ENCODE results near the gene JPT2.
"Not testable (repeated sequence)": the region's sequence is repeated elsewhere in the genome, so short reads cannot be mapped to it uniquely, and the experiment has no call there.

The JPT2 gene

DNA sequence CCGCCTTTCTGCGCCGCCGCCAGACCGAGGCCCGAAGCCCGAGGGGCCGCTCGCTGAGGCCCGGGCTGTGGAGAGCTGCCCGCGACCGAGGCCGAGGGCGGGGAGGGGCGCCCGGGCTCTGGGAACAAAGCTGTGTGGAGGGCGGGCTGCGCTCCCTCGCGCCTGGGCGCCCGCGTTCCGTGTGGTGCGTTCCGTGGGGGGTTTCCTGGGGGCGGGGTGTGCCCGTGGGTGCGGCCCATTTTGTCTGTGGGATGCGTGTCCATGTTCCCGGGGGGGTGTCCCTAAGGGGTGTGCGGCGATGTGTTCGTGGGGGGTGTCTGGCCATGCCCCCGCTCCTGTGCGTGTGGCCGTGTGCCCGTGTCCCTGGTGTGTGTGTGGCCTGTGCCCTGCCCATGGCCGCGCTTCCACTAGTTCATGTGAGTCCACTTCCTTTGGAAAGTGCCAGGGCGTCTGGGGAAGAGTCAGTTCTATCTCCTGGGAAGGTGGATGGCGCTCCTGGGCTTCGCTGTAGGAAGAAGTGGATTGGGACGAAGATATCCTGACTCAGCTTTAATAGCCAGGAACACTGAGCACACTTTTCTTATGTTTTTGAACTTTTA is 520 bp downstream of the JPT2 start:
- Mint-ChIP-seq H3K4me1 (peaks cover 29% of the 10 kb centered on the region), H3K36me3 (peaks cover 28% of the 10 kb centered on the region), H3K4me3 (peak overlapping the region; percentile 87), H3K27ac (peak overlapping the region; percentile 91), H3K9me3 (no peaks in the 10 kb centered on the region)
- peak; percentile 27 to 71 for DNase-seq (ENCODE audit: low spot score in 2 of 2)
- peak; percentile 31 for ATAC-seq

GRCh38 chr16:1680361-1680760 is 2.3 kb downstream of the JPT2 start:
- peaks cover 29% of the 10 kb centered on the region for H3K4me1 Mint-ChIP-seq
- DNase-seq (ENCODE audit: low spot score in 2 of 2) (no peak), ATAC-seq (no peak)
- no peak overlapping the region for H3K27ac Mint-ChIP-seq
- H3K9me3 Mint-ChIP-seq: no peaks in the 10 kb centered on the region
- H3K4me3 Mint-ChIP-seq: no peak overlapping the region
- peaks cover 30% of the 10 kb centered on the region for H3K36me3 Mint-ChIP-seq

DNA sequence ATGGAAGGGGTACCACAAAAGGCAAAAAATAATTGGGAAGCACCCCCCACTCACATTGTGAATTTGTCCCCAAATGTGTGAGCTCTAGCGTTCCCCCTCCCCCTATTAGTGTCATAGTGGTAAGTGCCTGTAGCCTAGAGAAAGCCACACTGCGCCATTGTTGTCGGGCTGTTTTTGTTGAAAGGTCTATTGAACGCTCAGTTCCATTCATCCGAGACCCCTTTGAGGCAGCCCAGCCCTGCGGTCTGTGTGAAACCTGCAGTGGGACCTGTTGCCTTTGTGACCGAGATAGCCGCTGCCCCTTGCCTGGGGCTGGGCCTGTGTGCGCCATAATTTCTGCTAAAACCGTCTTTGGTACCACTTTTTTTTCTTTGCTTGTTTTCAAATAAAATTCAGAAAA is 3.0 kb downstream of the JPT2 start:
- no peaks in the 10 kb centered on the region for H3K9me3 Mint-ChIP-seq
- no peak for ATAC-seq
- H3K27ac Mint-ChIP-seq: peak overlapping the region; percentile 32
- peaks cover 35% of the 10 kb centered on the region for H3K36me3 Mint-ChIP-seq
- no peak for DNase-seq (ENCODE audit: low spot score in 2 of 2)
- peaks cover 29% of the 10 kb centered on the region for H3K4me1 Mint-ChIP-seq
- no peak overlapping the region for H3K4me3 Mint-ChIP-seq

- Mint-ChIP-seq H3K4me3 (no peak overlapping the region), H3K36me3 (peaks cover 100% of the 10 kb centered on the region), H3K27ac (no peak overlapping the region), H3K9me3 (no peaks in the 10 kb centered on the region), H3K4me1 (peaks cover 12% of the 10 kb centered on the region)
- ATAC-seq: no peak
- no peak for DNase-seq (ENCODE audit: low spot score in 2 of 2)
Observed at GRCh38 chr16:1687427-1688316, 9.6 kb downstream of the JPT2 start.

DNA sequence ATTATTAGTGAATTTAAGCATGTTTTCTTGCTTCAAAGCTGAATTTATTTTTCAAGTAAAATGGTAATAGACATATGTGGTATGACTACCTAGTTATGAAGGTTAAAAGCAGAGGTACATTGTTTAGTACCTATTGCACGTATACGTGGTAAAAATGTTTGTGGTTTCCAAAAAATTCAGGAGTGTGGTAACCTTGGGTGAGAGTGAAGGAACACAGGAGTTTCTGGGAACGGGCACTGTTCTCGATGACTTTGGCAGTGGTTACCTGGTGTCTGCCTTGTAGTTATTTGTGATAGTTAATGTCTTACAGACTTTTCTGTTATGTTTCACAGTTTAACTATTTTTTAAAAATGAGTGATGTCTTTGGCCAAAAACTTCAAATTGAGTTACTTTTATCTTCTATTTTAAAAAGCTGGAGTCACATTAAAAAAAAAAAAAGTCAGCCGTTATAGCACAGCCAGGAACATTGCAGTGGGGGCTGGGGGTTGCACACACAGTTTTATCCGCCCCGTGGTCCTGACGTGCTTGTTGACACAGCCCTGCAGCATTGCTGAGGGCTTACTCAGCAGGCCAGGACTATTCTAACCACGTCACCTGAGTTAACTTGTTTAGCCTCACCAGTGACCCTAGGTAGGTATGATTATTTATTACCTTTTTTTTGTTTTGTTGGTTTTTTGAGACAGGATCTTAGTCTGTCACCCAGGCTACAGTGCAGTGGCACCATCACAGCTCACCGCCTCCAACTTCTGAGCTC is 10.9 kb downstream of the JPT2 start:
- no peak for ATAC-seq
- Mint-ChIP-seq H3K4me1 (peaks cover 12% of the 10 kb centered on the region), H3K27ac (peak overlapping the region; percentile 48), H3K9me3 (no peaks in the 10 kb centered on the region), H3K36me3 (peaks cover 100% of the 10 kb centered on the region), H3K4me3 (no peak overlapping the region)
- no peak for DNase-seq (ENCODE audit: low spot score in 2 of 2)

GRCh38 chr16:1689853-1690252 is 11.8 kb downstream of the JPT2 start:
- Mint-ChIP-seq H3K4me3 (no peak overlapping the region), H3K36me3 (peaks cover 100% of the 10 kb centered on the region), H3K9me3 (no peaks in the 10 kb centered on the region), H3K27ac (peak overlapping the region; percentile 48), H3K4me1 (peaks cover 12% of the 10 kb centered on the region)
- ATAC-seq: no peak
- no peak for DNase-seq (ENCODE audit: low spot score in 2 of 2)

DNA sequence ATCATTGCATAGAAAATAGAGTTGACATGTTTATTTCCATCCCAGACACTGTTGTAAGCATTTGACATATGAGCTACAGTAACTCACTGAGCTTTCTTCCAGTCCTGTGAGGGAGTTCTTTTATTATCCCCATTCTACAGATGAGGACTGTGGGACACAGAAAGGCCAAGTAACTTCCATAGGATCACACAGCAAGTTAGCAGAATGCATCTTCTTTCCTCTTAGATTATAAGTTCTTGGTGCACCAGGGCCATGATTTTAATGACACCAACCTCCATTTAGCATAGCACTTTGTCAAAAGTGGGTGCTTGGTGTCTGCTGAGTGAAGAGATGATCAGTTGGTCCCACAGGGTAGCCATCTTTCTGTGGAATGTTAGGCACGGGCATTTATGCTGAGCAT is 12.7 kb downstream of the JPT2 start:
- DNase-seq (ENCODE audit: low spot score in 2 of 2) (no peak), ATAC-seq (no peak)
- peak overlapping the region; percentile 68 for H3K27ac Mint-ChIP-seq
- H3K9me3 Mint-ChIP-seq: no peaks in the 10 kb centered on the region
- H3K4me3 Mint-ChIP-seq: no peak overlapping the region
- peaks cover 100% of the 10 kb centered on the region for H3K36me3 Mint-ChIP-seq
- H3K4me1 Mint-ChIP-seq: peaks cover 12% of the 10 kb centered on the region

- no peaks in the 10 kb centered on the region for H3K9me3 Mint-ChIP-seq
- H3K27ac Mint-ChIP-seq: peak overlapping the region; percentile 68
- H3K4me3 Mint-ChIP-seq: no peak overlapping the region
- no peak for ATAC-seq
- no peak for DNase-seq (ENCODE audit: low spot score in 2 of 2)
- H3K4me1 Mint-ChIP-seq: peaks cover 12% of the 10 kb centered on the region
- H3K36me3 Mint-ChIP-seq: peaks cover 100% of the 10 kb centered on the region
Observed at GRCh38 chr16:1691276-1691675, 13.2 kb downstream of the JPT2 start.

- no peak overlapping the region for H3K27ac Mint-ChIP-seq
- H3K4me1 Mint-ChIP-seq: peaks cover 12% of the 10 kb centered on the region
- DNase-seq (ENCODE audit: low spot score in 2 of 2) (no peak), ATAC-seq (no peak)
- H3K9me3 Mint-ChIP-seq: no peaks in the 10 kb centered on the region
- no peak overlapping the region for H3K4me3 Mint-ChIP-seq
- H3K36me3 Mint-ChIP-seq: peaks cover 100% of the 10 kb centered on the region
Observed at GRCh38 chr16:1691956-1692355, 13.9 kb downstream of the JPT2 start.

- Mint-ChIP-seq H3K9me3 (no peaks in the 10 kb centered on the region), H3K4me3 (no peak overlapping the region), H3K36me3 (peaks cover 95% of the 10 kb centered on the region), H3K4me1 (no peaks in the 10 kb centered on the region), H3K27ac (peak overlapping the region; percentile 43)
- ATAC-seq (no peak), DNase-seq (ENCODE audit: low spot score in 2 of 2) (no peak)
Observed at GRCh38 chr16:1696863-1697262, 18.8 kb downstream of the JPT2 start.

- no peak for ATAC-seq
- Mint-ChIP-seq H3K9me3 (no peaks in the 10 kb centered on the region), H3K27ac (no peak overlapping the region)
Observed at GRCh38 chr16:1698680-1699079, 20.6 kb downstream of the JPT2 start.

DNA sequence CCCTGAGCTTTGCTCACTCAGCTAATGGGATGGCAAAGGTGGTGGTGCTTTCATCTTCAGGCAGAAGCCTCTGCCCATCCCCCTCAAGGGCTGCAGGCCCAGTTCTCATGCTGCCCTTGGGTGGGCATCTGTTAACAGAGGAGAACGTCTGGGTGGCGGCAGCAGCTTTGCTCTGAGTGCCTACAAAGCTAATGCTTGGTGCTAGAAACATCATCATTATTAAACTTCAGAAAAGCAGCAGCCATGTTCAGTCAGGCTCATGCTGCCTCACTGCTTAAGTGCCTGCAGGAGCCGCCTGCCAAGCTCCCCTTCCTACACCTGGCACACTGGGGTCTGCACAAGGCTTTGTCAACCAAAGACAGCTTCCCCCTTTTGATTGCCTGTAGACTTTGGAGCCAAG is 22.2 kb downstream of the JPT2 start:
- ATAC-seq (no peak), DNase-seq (ENCODE audit: low spot score in 2 of 2) (no peak)
- Mint-ChIP-seq H3K4me3 (no peak overlapping the region), H3K36me3 (peaks cover 75% of the 10 kb centered on the region), H3K9me3 (no peaks in the 10 kb centered on the region), H3K27ac (peak overlapping the region; percentile 45), H3K4me1 (no peaks in the 10 kb centered on the region)

More at GRCh38 chr16:1698680-1699079, 20.6 kb downstream of the JPT2 start:
- H3K36me3 Mint-ChIP-seq: peaks cover 89% of the 10 kb centered on the region
- no peak for DNase-seq (ENCODE audit: low spot score in 2 of 2)
- no peaks in the 10 kb centered on the region for H3K4me1 Mint-ChIP-seq
- H3K4me3 Mint-ChIP-seq: no peak overlapping the region

GRCh38 chr16:1701216-1701878 is 23.3 kb downstream of the JPT2 start:
- Mint-ChIP-seq H3K9me3 (no peaks in the 10 kb centered on the region), H3K36me3 (peaks cover 75% of the 10 kb centered on the region), H3K27ac (peak overlapping the region; percentile 45)

GRCh38 chr16:1705324-1705687 is 27.2 kb downstream of the JPT2 start:
- Mint-ChIP-seq H3K36me3 (peaks cover 38% of the 10 kb centered on the region), H3K4me3 (peak overlapping the region; percentile 99), H3K27ac (peak overlapping the region; percentile 98)
- DNase-seq (ENCODE audit: low spot score in 2 of 2): peak in 1 of 2 donors; percentile 6
- H3K9me3 Mint-ChIP-seq, H3K4me1 Mint-ChIP-seq: not testable (repeated sequence)
- ATAC-seq: peak; percentile 38

More at GRCh38 chr16:1701216-1701878, 23.3 kb downstream of the JPT2 start:
- no peak overlapping the region for H3K4me3 Mint-ChIP-seq
- DNase-seq (ENCODE audit: low spot score in 2 of 2) (no peak), ATAC-seq (no peak)
- no peaks in the 10 kb centered on the region for H3K4me1 Mint-ChIP-seq

All from stimulated activated effector memory CD8-positive, alpha-beta T cell treated with anti-CD3 and anti-CD28 coated beads, Interleukin-12 subunit alpha, Interleukin-12 subunit beta, amount 100 ng/mL, for 72 hours (primary cell).